CD4-positive, alpha-beta T cell treated with Interleukin-17A for 1 hour (primary cell): Measurements from ENCODE around the gene PRDX6.
"Not testable (repeated sequence)": the region's sequence is repeated elsewhere in the genome, so short reads cannot be mapped to it uniquely, and the experiment has no call there.

Experiments
- DNase-seq: peaks from one replicate; pipeline ENCODE4 v3.0.0-alpha.2; 2020

Gene PRDX6

DNA sequence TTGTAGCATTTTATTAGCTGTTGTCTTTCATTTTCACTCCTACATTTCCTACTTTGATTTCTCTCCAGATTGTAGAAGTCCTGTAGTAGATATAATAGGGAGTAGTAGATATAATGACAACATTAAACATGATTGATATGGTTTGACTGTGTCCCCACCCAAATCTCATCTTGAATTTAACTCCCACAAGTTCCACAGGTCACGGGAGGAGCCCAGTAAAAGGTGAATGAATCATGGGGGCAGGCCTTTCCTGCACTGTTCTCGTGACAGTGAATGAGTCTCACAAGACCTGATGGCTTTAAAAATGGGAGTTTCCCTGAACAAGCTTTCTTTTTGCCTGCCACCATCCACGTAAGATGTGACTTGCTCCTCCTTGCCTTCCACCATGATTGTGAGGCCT lies 7.5 kb upstream of the PRDX6 start:
- DNase-seq, result no peak

DNA sequence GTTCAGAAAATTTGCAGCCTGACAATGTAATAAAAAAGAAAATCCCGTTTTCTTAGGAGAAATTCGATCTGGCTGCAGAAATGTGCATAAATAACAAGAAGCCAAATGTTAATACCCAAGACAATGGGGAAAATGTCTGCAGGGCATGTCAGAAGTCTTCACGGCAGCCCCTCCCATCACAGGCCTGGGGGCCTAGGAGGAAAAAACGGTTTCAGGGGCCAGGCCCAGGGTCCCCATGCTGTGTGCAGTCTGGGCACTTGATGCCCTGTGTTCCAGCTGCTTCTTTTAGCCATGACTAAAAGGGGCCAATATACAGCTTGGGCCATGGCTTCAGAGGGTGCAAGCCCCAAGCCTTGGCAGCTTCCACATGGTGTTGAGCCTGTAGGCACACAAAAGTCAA lies 6.5 kb upstream of the PRDX6 start:
- DNase-seq, result no peak

DNA sequence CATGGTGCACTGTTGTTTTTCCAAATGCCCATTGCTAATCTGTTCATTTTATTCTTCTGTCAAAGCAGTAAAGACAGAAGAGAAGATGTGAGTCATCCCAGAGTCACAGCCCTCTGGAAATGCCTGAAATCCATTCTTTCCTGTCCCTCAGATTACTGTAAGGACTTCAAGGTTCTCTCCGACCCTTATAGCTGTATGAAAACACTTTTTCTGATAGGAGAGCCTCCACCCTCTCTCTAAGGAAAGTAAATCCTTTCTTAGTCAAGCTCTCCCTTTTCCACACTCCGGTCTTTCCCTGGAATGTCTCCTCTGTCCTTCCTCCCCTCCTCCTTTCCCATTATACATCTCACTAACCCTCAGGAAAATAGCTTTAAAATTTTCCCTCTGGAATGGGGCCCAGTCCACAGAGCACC lies 3.5 kb upstream of the PRDX6 start:
- no peak for DNase-seq

DNA sequence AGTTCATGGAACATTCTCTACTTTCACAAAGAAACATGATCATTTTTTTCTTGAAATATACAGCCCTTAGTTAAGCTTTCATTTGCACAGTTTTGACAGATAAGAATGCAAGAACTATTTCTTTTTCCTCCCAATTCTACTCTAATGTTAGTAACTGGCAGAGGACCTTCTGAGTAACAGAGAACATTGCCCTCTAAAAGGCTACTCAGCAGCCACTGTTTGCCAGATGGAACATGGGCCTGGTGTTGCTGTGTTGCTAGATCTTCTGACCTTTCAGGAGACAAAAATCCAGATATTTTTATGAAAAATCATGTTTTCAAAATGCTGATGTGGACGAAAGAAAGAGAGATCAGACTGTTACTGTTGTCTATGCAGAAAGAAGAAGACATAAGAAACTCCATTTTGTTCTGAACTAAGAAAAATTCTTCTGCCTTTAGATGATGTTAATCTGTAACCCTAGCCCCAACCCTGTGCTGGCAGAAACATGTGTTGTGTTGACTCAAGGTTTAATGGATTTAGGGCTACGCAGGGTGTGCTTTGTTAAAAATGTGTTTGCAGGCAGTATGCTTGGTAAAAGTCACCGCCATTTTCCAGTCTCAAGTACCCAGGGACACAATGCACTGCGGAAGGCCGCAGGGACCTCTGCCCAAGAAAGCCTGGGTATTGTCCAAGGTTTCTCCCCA lies 2.9 kb upstream of the PRDX6 start:
- no peak for DNase-seq

DNA sequence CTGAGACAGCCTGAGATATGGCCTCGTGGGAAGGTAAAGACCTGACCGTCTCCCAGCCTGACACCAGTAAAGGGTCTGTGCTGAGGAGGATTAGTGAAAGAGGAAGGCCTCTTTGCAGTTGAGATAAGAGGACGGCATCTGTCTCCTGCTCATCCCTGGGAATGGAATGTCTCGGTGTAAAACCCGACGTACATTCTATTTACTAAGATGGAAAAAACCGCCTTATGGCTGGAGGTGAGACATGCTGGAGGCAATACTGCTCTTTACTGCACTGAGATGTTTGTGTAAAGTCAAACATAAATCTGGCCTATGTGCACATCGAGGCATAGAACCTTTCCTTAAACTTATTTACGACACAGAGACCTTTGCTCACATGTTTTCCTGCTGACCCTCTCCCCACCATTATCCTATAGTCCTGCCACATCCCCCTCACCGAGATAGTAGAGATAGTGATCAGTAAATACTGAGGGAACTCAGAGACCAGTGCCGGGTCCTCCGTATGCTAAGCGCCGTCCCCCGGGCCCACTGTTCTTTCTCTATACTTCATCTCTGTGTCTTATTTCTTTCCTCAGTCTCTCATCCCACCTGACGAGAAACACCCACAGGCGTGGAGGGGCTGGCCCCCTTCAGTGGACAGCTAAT lies 2.2 kb upstream of the PRDX6 start:
- DNase-seq, result not testable (repeated sequence)

DNA sequence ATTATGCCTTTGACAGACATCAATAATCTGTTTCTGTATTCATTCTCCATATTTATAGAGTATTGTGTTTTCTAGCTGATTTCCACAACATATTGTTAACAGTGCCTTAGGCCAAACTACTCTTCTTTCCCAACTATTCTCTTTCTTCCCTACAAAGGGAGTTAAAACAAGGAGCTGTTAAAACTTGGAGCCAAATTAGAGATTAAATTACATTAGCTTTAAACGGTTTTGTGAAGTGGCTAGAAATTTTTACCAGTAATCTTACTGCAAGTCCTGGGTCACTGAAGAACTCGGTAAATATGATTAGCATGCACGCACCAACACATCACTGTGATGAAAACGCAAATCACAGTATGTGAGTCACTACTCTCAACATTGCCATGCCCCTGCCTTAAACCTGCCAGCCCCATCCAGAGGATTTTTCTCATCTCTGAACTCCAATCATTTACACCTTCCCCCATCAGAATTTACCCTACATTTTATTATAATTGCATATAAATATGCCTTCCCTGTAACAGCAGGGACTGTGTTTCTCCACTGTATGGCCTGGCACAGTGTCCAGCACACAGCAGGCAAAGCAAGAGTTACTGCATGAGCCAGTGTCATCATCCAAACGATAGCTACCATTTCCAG lies 1.5 kb upstream of the PRDX6 start:
- peak; percentile 11 for DNase-seq

DNA sequence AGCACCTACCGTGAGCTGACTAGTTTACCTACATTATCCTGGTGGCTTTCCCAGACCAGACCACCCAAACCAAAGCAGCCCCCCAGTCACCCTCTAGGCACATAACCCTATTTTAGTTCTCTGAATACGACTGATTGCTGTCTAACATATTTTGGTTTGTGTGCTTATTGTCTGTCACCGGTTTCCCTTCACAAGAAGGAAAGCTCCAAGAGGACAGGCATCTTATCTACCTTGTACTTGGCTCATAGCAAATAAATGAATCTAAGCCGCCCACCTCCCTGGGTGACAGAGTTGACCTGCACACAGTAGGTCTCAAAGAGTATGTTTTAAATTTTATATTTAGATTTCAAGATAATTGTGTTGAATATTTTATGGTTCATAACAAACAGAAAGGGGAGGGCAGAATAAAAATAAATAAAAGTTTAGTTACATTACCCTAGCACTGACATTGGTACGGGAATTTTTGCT lies 904 bp upstream of the PRDX6 start:
- no peak for DNase-seq

DNA sequence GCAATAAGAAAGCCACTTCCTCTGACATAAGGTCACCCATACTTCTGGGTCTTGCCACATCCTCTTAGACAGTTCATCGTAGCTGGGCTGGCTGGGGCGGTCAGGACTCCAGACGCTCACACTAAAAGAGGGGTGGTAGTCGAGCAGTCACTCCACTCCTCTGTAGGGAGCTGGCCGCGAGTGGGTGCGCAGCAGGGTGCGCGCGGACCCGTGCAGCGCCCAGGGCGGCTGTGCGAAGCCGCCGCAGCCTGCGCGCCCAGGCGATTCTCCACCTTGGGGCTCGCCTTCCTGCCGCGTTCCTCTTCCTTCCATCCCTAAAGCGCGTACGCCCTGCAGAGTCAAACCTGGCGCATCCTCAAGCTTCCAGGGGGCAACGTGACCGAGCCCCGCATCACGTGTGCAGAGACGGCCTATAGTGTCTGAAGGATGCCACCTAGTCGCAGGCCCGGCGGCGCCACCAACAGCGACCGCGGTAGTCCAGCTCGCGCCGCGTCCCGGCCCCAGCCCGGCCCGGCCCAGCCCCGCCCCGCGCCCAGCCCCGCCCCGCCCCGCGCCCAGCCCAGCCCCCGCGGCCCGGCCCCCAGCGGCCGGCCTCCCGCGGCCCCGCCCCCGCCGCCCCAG lies 360 bp upstream of the PRDX6 start:
- DNase-seq, result peak; percentile 89

DNA sequence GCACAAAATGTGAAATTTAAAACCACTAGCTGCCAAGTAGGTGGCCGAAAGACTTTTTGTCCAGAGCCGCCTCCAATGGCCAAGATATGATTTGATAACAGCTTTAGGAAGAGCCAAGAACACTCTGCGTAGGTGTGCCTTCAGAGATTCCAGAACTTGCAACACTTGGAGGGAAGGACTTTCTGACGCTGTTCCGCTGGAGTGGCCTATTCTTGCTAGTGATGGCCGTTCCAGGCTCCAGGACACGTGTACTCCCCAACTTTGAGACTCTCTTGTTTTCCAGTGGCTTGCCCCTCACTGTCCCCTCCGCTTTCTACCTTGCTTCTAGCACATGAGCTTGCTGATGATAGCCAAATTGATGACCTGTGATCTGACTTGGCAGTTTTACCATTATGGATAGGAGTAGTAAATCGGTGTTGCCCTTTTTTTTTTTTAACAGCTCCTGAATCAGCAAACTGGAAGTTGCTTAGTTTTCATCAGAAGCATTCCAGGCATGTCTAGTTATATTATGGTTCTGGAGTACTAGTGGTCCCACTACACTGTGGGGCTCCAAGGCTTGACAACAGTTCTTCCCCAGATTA lies 1.0 kb downstream of the PRDX6 start:
- DNase-seq, result no peak

DNA sequence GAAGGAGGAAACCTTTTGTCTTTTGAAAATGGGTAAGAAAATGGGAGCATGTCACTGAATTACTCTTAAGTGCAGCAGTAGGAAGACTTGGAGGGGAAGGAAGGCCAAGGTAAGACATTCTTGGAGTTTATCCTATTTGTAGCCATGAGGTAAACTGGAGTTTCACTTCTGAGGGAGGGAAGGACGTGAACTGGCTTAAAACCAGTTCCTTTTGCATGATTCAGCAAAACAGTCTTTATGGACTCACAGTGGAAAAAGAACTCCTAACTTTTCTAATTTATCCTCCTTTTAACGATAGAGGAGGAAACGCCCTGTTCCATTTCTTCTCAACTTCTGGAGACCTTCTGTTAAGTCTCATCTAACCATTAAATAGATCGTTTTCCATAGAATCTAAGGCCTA lies 2.5 kb downstream of the PRDX6 start:
- no peak for DNase-seq

DNA sequence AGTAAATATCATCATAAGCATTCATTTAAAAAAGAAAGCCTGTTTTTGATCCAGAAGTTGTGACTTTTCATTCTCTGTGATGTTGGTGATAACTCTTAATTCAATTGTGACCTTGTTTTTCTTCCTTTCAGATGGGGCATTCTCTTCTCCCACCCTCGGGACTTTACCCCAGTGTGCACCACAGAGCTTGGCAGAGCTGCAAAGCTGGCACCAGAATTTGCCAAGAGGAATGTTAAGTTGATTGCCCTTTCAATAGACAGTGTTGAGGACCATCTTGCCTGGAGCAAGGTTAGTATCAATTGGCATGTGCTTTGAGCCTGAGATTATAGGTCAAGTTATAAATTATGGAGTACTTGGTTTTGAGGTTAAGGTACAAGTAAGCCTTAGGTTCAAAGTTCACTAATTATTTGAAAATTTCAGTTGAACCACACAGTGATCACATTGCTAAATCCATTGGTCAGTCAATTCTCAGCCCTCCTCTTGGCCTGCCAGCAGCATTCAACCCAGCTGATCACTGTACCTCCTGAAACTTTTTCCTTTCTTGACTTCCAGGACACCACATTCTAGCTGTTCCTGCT lies 4.1 kb downstream of the PRDX6 start:
- no peak for DNase-seq

DNA sequence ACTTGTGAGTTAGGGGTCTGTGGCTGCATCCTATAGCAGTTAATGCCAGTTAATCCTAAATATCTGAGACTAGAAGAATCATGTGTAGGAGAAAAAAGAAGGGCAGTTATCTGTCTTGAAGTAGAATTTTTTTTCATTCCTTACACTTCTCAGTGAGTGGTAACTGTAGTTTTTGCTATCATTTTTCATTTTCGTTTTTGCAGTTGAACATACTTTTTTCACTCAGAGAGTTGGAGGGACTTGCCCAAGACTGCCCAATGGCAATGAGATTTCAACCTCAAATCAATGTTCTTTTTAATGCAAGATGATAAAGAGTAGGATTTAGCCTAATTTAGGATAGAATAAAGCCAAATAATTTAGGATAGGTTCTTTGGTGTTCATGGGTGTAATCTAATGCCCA lies 5.5 kb downstream of the PRDX6 start:
- no peak for DNase-seq

DNA sequence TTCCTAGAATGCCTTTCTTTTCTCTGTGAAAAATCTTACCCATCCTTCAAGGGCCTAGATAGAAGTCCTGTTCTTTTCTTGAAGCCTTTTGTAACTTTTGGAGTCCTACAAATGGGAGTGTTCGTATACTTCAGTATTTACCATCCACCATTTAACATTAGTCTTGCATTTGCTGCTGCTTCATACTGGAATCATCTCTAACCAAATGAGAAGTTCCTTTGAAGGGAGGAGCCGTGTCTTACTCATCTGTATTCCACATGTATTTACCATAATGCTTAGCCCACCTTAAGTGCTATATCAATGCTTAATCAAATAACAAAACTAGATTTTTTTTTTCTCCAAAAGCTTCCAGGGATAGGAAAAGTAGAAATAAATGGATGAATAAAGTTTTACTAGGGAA lies 7.1 kb downstream of the PRDX6 start:
- DNase-seq, result no peak

DNA sequence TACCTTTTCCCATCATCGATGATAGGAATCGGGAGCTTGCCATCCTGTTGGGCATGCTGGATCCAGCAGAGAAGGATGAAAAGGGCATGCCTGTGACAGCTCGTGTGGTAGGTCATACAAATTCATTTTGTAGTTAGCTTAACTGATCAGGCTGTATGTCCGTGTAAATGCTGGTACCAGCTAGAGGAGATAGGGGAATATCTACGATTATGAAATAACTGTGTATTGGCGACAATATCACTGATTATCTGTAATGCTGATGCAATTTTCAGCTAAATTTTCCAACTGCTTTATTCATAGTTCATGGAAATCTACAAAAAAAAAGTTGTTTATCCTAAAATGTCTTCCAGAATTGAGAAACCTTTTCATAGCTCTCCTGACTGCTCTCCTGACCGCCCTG lies 8.3 kb downstream of the PRDX6 start:
- DNase-seq, result no peak

DNA sequence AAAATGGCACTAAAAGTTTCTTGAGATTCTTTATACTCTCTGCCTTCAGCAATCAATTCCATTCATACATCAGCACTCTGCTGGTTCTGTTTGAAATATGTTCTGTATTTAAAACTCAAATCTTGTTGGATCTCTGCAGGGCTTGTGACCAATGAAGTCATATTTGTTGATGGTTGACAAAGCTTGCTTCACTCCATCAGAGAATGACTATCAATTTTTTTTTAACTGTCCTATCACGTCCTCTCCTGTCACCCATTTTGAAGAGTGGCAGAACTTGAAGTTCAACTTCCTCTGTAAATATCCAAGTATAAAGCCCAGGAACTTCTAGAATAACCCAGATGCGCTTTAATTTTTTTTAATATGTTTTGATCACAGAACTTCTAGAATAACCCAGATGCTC lies 10.9 kb downstream of the PRDX6 start:
- no peak for DNase-seq

DNA sequence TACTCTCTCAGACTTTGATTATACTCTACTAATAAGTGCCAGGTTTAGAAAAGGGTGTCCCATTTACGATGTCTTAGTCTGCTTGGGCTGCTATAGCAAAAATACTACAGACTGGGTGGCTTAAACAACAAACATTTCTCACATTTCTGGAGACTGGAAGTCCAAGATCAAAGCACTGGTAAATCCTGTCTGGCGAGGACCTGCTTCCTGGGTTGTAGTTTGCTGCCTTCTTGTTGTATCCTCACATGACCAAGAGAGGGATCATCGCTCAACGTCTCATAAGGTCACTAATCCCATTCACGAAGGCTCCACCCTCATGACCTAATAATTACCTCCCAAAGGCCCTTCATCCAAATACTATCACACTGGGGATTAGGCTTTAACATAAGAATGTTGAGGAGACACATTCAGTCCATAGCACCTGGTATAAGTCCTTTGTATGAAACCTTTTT lies 12.0 kb downstream of the PRDX6 start:
- no peak for DNase-seq

DNA sequence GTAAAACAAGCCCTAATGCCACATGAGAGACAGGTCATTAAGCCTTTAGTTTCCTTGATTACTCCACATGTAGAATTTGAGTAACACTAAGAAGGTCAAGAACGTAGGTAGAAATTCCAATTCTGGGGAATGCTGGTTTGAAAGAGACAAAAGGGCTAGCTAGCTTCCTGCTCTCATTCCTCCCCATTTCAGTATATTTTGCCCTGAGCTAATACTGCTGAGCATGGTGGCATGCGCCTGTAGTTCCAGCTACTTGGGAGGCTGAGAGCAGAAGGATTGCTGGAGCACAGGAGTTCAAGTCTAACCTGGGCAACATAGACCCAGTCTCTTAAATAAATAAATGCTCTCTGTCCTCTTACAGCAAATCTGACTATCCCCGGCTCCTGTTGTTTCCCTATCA lies 12.8 kb downstream of the PRDX6 start:
- no peak for DNase-seq

DNA sequence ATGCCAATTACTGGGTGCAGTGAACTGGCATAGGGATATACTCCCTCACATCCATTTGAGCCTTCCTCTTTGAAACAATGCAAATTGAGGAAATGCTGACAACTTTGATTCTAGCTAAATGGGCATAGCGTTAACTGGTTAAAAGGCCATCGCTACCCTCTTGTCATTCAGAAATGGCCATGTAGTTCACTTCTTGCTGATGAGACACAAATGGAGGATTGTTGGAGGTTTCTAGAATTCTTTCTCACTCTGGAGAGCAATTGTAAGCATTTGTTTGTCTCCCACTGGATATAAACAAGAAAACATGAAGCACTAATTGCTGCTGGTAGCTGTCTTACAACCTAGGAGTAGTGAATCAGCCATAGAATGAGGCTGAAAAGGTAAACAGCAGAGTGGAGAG lies 14.4 kb downstream of the PRDX6 start:
- DNase-seq, result no peak

DNA sequence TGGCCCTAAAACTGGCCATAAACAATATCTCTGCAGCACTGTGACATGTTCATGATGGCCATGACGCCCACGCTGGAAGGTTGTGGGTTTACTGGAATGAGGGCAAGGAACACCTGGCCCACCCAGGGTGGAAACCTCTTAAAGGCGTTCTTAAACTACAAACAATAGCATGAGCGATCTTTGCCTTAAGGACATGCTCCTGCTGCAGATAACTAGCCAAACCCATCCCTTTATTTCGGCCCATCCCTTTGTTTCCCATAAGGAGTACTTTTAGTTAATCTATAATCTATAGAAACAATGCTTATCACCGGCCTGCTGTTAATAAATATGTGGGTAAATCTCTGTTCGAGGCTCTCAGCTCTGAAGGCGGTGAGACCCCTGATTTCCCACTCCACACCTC lies 16.0 kb downstream of the PRDX6 start:
- not testable (repeated sequence) for DNase-seq

DNA sequence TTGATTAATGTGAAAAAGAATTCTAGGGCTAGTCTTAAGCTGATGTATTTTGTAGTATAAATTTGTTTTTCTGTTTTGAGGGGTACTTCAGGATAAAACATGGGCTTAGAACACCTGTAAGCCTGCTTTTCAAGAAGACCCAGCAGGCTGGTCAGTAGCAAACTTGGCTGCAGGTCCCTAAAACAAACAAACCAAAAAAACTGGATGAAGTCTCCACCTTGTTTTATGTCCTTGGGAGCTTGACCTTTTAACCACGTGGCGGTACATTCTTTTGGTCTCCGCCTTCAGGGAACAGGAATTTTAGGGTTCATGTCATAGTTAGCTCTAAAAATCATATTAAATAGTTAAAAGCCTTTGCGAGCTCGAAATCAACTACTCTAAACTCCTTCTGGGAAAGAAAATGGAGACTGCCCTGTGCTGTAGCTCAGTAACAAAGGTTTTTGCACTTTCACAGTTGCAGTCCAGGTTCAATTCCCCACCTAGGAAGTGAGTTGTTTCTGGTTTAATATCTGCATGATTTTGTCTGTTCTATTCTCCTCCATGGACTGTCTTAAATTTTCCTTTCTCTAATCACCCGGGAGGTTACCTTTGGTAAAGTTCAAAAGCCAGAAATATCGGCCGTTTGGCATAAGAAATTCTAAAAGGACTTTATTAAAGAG lies 18.6 kb downstream of the PRDX6 start:
- DNase-seq, result no peak

DNA sequence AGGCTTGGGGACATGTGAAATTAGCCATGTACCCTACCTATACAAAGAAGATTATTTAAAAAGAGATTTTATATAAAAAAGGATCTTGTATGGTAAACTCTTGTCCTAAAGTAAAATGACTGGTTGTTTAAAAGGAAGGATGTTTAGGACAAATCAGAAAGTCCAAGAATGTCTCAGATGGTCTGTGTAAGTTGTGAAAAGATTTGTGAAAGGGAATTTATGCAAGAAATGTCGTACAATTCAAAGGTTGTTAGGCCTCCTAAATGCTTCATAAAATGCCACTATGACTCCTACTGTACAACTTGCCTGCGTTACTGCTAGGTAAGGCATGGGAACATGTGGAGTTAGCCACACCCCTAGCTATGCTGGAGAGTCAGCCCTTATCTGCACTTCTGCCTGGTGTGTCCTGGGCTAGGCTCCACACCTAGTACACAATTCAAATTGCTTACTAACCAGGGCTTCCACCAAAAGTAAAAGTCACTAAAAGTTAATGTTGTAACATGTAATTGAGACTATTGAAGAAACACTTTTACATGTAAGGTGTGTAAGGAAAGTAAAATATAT lies 19.7 kb downstream of the PRDX6 start:
- DNase-seq, result no peak

DNA sequence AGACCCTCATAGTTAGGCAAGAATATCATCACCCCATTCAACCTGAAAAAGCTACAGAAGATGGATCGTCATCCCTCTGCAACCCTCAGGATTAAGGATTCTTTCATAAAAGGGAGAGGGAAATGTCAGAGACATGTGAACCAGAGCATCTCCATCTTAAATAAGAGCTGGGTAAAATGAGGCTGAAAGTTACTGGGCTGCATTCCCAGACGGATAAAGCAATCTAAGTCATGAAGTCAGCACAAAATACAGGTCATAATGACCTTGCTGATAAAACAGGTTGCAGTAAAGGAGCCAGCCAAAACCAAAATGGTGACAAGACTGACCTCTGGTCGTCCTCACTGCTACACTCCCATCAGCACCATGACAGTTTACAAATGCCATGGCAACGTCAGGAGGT lies 22.6 kb downstream of the PRDX6 start:
- DNase-seq, result no peak
